Stomach (tissue), 4 donors: Measurements from ENCODE around the gene CORO1A.

Source experiments
- POLR2AphosphoS5 ChIP-seq, 3 donors: sonication (generic); formaldehyde crosslinking; IDR thresholded peaks; one replicate each; pipeline ENCODE4 v1.6.1; 2016; ENCODE audit warnings: antibody characterized with exemption in 3 of 3
- TF ChIP-seq, protein P1 (sequence below), 7 experiments: fragments of 450-650 bp in 4 of 7; fragments of 200-600 bp in 3 of 7; sonication (generic) in 3 of 7; IDR thresholded peaks; one replicate each; pipeline ENCODE4 v1.5.1; 2016 to 2019; ENCODE audit warnings: antibody characterized with exemption in 7 of 7, control low read depth in 2 of 7, mild to moderate bottlenecking in 1 of 7

DNA sequence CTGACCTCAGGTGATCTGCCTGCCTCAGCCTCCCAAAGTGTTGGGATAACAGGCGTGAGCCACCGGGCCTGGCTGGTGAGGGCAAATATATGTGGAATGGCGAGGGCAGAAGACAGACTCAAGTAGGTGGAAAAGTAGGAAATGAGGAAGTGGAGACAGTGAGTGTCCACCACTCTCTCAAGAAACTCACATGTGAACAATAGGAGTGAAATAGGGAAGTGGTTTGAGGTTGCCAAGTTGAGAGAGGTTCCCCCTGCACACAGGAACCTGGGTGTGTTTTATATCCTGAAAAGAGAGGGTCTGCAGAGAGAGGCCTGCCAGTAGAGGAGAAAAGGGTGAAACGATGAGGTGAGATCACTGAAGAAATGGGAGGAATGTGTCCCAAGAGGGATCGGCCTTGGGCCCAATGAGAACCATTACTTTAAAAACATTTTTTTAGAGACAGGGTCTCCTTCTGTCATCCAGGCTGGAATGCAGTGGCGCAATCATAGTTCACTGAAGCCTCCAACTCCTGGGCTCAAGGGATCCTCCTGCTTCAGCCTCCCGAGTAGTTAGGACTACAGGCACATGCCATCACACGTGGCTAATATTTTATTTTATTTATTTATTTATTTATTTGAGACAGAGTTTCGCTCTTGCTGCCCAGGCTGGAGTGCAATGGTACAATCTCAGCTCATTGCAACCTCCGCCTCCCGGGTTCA lies 17.1 kb upstream of the CORO1A start:
- TF ChIP-seq, protein P1, sequence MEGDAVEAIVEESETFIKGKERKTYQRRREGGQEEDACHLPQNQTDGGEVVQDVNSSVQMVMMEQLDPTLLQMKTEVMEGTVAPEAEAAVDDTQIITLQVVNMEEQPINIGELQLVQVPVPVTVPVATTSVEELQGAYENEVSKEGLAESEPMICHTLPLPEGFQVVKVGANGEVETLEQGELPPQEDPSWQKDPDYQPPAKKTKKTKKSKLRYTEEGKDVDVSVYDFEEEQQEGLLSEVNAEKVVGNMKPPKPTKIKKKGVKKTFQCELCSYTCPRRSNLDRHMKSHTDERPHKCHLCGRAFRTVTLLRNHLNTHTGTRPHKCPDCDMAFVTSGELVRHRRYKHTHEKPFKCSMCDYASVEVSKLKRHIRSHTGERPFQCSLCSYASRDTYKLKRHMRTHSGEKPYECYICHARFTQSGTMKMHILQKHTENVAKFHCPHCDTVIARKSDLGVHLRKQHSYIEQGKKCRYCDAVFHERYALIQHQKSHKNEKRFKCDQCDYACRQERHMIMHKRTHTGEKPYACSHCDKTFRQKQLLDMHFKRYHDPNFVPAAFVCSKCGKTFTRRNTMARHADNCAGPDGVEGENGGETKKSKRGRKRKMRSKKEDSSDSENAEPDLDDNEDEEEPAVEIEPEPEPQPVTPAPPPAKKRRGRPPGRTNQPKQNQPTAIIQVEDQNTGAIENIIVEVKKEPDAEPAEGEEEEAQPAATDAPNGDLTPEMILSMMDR (IDR thresholded peaks at IDR 0.05): no peak
- TF ChIP-seq POLR2AphosphoS5 (IDR thresholded peaks at IDR 0.05): no peak
